Stimulated activated CD8-positive, alpha-beta memory T cell treated with anti-CD3 and anti-CD28 coated beads, Interleukin-4, amount 100 ng/mL, for 48 hours (primary cell): Measurements from ENCODE around the gene RNF220.
"Not testable (repeated sequence)": the region's sequence is repeated elsewhere in the genome, so short reads cannot be mapped to it uniquely, and the experiment has no call there.

ENCODE experiments used
- DNase-seq: peaks from one replicate; pipeline ENCODE4 v3.0.0-alpha.2; 2020

The RNF220 gene

DNA sequence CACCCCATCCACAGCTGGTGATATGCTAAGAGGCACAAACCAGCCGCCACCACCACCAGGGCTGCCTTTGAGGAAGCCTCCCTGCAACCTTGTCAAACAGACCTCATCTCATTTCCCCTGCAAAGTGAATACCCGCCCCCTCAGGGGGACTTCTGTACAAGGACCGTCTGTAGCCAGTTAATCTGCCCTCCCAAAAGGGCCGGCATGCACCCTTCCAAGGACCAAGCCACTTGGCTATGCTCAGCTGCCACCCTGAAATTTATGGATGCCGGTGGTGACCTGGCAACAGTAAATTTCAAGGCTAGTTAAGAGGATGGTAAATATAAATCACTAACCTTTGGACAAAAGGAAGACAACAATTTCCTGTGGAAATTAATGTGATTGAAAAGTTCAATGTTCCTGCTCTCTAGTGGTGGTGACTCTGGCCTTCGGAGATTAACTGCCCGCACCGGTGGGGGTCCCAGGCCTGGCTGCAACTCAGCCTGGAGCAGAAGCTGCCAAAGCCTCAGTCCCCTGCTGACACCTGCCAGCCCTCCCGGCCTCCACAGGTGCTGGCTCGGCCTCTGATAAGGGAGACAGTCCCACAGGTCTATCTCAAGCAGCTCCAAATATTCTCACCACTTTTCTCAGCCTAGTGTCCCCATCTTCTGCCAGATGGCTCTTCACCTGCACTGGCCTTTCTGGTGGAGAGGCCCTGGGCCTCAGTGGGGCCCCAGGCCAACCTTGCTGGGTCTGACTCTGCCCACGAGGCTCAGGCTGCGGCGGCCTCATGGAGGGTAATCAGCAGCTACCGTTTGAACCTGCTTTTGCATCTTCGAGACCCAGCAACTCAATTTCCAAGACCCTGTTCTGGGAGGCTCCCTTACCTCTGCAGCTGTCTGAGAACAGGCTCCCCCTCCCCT is 257.0 kb downstream of the RNF220 start:
- no peak for DNase-seq

DNA sequence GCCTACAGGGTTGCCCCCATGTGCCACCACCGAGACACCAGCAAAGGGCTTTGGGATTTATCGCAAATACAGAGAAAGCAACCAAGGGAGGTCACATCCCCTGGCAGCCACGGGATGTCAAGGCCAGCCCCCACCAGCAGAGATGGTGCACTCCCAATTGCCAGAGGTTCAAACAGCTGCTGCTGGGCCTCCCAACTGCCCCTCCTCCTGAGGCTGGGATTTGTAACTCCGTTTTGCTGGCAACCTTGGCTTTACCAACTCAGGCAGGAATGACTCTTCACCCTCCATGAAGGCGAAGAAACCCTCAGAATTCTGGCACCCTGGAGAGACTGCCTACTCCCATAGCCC is 257.6 kb downstream of the RNF220 start:
- no peak for DNase-seq

DNA sequence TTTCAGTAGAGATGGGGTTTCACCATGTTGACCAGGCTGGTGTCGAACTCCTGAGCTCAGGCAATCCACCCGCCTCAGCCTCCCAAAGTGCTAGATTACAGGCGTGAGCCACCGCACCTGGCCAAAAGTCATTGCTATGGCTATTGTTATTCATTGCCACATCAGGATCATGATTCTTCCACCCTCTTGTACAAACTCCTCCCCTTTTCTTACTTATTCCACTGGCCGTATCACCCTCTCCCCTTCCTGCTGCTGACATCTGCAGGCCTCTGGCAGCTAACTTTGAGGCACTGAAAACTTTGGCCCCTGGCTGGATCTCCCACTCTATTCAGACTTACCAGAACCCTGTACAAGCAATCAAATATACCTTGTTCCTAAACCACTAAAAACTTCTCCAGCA is 258.4 kb downstream of the RNF220 start:
- DNase-seq, result no peak

DNA sequence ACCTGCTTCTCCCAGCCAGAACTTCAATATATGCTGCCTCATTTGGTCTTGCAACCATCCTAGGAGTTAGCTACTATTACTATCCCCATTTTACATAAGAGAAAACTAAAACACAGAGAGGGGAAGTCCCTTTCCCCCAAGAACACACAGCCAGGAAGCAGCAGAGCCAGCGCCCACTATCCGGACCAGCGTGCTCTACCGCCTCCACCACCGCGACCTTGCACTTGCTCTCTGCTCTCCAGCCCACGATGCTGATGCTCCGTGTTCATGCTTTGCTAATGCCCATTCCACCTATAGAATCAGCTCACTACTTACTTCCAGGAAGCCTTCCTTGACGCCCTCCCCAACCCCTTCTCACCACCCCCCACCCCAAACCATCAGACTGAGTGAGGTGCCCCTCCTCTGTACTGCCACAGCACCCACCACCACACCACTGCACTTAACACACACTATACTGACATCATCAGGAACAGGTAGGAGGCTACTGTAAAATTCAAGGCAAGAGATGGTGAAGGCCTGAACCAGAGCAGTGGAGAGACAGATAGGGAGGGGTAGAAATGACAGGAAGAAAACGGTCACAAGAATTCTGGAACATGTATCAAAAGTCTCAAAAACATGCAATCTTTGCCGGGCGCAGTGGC is 259.8 kb downstream of the RNF220 start:
- DNase-seq, result peak; percentile 58

DNA sequence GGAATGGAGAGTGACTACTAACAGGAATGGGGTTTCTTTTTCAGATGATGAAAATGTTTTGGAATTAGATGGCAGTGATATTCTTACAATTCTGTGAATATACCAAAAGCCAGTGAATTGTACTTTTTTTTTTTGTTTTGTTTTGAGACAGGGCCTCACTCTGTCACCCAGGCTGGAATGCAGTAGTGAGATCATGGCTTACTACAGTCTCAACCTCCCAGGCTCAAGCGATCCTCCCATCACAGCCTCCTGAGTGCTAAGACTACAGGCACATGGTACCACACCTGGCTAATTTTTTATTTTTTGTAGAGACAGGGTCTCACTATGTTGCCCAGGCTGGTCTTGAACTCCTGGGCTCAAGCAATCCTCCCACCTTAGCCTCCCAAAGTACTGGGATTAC is 261.7 kb downstream of the RNF220 start:
- not testable (repeated sequence) for DNase-seq

DNA sequence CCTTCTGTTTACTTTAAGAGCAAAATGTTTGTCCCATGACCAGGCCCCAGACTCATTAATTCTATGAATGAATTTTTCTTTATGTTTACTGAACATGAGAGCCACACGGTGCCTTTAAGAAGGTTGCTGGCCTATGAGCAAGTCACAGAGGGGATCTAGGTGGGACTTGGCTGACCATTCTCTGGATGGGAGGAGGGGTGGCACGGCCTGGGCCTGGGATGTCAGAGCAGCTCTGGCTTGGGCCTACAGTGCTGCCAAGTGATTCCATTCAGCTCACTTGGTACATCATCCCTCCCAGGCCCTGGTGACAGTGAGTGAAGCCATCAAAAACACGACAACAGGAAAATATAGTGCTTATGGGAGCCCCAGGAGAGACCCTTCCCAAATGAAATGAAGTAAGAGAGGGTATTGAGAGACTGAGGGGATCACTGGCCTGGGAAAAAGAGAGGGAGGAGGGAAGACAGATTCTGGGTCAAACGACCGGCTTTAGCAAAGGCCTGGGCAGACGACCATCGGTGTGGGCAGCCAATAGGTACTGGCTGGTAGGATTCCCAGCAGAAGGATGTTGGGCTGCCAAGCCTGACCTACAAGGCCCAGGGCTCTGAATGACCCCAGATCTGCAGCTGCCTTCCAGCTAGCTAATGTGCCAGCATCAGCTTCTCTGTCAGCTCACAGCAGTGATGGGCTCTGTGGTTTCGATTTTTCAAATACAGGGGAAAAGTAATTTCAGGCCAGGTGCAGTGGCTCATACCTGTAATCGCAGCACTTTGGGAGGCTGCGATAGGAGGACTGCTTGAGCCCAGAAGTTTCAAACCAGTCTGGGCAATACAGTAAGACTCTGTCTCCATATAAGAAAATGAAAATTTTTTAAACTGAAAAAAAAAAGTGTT is 265.9 kb downstream of the RNF220 start:
- no peak for DNase-seq

DNA sequence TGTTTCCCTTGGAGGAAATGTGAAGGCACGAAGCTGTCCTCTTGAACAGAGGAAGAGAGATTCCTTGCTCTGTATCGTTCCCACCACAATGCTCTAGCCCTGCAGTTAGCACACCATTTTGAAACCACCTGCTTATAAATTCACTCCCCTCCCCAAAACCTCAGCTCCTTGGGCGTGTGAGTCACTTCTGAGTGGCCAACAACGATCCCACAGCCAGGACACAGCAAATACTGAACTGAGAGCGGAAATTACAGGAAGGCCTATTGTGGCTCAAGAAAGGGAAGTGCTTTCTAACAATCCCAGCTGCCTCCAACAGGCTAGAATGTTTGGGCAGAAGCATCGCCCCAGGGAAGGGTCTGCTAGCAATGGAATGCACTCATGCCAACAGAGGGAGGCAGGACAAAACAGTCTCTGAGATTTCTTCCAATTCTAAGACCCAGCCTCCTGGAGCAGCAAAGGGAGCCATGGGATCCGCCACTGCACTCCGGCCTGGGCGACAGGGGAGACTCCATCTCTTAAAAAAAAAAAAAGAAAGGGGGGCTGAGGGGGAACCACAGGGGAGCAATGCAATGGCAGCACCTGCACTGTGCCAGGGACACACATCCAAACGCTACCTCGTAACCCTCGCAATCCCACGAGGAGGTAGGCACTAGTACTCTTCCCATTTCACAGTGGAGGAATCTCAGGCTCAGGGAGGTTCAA is 267.4 kb downstream of the RNF220 start:
- DNase-seq, result no peak

DNA sequence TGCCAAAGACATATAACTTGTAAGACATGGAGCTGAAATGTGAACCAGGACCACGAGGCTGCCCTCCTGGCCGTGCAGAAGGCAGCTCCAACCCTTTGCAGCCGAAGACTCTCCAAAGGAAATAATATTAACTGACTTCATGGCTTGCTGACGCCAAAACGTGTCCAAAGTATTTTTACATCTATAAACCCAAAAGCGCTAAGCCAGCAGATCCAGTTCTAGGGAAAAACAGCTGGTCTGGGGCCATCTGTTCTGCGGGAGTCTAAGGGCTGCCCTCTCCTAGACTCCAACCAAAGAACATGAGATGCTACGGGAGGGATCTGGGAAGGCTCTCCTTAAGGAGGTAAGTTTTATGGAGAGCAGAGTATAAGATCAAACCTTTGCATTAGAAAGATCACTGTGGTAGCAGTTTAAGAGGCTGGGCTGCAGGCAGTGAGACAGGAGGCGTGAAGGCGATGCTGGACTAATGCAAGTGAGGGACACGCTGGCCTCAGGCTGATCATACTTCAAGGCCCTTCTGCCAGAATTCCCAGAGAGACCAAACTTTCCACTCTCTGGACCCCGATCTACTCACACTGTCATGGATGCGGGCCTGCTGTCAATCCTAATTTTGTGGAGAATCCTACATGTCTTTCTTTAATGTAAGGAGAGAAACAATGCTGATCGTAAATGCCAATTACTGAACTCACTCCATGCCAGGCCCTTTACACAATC is 268.1 kb downstream of the RNF220 start:
- DNase-seq, result no peak

DNA sequence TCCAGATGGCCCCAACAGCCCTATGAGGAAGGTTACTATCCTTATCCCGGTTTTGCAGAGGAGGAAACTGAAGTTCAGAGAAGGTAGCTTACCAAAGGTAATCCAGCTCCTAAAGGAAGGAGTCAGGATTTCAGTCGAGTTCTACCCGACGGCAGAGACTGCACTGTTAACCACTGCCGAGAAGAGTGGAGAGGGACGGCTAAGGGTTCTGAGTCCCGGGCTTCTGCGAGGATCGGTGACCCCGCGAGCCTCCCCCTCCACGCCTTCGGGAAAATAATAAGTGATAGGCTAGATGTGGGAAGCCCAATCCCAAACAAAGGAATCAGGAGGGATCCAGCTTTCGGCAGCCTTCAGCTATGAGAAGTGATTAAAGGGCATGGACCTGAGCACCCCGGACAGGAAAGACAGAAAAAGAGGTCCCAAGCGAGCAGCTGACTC is 268.6 kb downstream of the RNF220 start:
- no peak for DNase-seq

DNA sequence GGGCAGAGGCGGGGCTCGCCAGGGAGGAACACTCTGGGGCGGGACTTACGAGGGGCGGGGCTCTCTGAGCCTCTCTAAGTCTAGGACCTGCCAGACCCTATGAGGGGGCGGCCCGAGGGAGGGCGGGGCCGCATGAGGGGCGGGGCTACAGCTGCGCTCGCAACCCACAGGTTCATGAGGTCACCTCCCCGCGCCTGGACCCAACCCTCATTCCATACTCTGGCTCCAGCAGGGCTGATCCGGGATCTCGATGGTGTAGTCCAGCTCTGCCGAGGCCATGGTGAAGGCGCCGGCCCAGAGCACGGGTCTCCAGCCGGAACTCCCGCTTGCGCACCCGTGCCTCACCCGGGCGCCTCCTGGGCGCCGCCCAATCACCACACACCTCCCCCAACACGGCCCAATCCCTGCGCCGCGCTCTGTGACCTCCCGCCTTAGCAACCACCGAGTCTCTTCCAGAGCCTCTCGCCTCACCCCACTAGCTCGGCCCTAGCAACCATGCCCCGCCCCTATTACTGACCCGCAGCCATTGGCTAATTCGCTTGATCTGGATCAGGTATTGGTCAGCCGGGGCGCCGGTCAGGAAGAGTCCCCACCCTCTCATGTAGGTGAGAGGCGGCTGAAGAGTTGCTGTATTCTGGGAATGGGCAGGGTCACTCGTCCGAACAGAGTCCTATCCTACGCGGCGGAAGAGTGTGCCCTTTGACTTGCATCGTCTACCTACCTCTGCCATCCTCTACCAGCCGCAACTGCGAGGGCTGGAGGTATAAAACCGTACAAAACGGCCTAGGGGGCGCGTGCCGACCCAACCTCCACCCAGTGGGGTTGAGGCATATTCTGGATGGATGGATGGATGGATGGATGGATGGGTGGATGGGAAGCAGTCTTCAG is 269.3 kb downstream of the RNF220 start, which contains the start of the genes ARMH1 and TMEM53:
Gene ARMH1, plus strand, starts transcription at position 602 of the 888 bp plus-strand sequence. CDS start 14,984 bp downstream, outside the sequence.
Gene TMEM53, minus strand, starts transcription at position 369 of the 888 bp plus-strand sequence. Its CDS starts 90 bp downstream, at position 279.
- DNase-seq, result peak; percentile 98

DNA sequence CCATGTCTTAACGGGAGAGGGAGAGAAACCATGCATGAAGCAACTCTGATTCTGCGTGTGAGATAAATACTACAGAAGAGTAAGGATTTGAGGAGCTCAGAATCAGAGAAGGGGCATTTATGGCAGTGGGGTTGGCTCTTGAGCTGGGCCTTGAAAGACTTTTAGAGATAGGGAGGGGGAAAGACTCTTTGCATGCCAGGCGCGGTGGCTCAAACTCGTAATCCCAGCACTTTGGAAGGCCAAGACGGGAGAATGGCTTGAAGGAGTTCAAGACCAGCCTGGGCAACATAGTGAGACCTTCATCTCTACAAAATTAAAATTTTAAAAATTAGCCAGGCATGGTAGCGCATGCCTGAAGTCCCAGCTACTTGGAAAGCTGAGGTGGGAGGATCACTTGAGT is 270.1 kb downstream of the RNF220 start:
- DNase-seq, result no peak

DNA sequence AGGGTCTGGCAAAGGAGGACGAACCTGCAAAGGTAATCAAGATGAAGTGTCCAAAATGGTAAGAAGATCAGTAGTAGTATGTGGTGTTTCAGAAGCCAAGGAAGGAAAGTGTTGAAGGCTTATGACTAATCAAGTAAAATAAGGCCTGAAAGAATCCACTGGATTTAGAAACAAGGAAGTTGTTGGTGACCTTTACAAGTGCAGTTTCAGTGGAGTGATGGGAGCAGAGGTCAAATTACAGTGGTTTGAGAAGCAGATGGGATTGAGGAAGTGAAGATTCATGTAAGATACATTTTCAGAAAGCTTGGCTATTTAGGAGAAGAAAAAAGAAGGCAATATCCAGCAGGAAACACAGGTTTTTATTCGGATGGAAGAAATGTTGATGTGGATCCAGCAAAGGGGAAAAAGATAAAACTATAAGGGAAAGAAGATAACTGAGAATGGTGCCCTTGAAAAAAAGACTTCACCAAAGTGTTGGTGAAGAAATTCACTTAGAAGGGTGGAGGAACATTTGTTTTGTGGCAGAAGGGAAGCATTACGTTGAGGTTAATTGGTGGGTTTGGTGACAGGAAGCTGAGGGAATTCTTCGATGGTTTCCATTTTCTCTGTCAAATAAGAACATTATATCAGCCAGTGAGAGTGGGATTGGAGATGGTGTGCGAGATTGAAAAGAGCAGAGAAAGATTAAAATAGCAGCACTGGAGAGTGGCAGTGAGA is 271.6 kb downstream of the RNF220 start:
- no peak for DNase-seq

DNA sequence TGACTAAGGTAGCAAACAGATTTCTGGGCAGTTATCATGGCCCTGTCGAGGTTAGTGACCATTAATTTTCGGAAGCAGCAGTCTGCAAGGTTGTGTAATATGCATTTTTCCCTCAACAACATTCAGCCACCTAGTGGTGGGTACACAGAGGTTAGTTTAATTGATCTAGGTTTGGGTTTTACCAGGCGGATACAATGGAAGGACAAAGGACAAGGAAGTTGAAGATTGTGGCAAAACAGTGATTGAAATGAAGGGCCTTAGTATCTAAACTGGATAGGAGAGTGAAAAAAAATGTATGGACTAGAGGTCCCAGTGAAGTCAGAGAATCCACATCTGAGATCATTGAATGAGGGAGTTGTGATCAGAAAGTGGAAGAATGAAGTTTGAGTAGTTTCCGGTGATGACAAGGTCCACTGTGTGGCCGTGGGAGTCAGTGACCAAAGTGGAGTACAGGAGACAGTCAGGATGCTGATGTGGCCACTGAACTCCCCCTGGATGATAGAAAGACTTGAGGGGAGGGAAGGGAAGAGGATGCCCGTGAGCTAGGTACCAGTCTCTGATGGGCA is 272.2 kb downstream of the RNF220 start:
- DNase-seq, result no peak

DNA sequence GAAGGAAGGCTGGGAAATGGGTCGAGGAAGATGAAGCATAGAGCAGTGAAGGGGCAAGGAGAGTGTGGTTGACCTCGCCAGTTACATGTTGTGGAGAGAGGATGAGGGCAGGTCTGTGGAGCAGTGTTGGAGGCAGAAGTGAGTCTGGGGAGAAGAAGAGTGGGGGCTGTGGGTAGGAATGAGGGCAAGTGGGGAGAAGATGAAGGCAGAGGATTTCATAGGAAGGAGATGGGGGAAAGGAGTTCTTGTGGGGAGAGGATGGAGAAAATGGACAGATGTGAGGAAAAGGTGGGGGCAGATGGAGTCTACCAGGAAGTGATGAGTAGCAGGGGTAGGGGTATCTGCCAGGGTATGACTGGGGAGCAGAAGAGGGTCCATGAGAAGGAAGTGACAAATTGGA is 273.1 kb downstream of the RNF220 start:
- no peak for DNase-seq

DNA sequence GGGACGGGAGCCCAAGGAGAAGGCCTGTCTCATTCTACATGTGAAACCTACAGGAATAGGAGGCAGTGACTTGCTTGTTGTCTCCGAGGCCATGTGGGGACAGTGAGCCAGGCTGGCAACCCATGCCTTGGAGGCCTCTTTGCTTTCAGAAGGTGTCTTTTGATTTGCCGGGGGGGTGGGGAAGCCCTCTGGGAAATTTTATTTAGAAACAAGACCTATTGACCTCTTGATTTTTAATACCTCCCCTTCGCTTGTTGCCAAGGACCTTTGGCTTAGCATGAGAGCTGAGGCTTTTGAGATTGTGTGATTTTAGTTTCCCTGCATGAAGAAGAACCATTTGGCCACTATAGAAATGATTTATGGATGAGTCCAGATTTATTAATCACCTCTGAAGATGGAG is 273.6 kb downstream of the RNF220 start:
- DNase-seq, result no peak

DNA sequence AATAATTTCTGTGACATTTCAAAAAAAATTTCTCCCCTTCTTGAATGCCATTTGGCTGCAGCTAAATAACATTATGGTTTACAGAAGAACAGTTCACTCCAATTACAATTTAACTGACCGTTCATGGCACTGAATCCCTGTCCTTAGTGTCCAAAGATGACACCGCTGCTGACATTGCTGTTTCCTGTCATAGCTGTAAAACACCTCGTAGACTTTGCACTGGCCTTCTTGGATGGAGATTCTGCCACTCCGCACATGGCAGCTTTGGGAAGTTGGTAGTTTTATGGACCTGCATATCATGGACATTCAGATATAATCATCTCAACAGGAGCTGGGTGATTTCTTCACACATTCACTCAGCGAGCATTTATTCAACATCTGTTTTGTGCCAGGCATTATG is 274.4 kb downstream of the RNF220 start:
- no peak for DNase-seq

DNA sequence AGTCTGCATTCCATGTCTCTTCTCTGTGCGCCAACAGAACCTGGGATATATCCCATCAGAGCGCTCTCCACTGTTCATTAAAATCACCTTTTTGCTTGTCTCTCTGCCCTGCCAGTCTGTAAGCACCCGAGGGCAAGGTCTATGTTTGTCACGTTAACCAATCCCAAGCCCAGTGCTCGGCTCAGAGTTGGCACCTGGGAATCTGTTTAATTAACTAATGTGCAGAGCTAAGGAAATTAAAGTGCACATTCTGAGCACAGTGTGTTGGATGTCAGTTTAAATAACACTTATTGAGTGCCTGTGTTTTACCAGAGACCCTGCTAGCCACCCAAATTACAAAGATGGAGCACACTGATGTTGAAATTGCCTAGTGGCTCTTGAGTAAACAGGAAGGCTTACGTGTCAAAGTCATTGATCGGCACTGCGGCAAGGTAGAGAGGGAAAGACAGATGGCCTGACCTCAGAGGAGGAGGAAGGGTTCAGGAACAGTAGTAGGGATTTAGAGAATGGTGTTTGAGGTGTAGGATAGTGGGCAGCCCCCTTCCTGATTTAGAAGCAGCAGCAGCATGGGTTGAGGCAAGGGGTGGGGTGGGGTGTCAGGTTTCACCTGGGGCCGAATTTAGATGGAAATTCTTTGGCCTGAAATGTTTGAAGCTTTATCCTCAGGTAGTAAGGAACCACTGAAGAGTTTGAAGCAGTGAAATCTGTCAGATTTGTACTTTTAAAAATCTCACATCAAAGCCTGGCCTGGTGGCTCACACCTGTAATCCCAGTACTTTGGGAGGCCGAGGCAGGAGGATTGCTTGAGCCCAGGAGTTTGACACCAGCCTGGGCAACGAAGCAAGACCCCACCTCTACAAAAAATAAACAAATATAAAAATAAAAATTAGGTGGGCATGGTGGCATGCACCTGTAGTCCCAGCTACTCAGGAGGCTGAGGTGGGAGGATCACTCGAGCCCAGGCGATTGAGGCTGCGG is 277.1 kb downstream of the RNF220 start:
- DNase-seq, result no peak

DNA sequence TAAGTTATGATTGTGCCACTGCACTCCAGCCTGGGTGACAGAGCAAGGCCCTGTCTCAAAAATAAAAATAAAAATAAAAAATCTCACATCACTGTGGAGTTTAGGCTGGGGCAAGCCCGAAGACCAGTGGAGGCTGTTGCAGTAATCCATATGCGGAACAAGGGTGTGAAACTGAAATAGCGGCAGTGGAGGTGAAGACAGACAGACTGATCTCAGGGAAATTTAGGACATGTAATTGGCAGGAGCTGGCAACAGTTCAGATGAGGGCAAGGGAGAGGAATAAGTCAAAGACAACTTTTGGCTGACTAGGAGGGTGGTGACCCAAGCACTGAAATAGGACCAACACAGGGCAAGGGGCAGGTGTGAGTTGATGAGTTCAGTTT is 277.8 kb downstream of the RNF220 start:
- DNase-seq, result no peak
